Skeletal muscle tissue (tissue), 4 donors: ENCODE results near the gene ACADL. TPM values are rescaled to one million over a fixed set of nuclear protein-coding genes. Genes with fewer than 3 reads are reported as not detected.

Experiments
- H3K27ac ChIP-seq: one replicate; pipeline ENCODE4 v1.7.0; 2013; ENCODE audit warnings: mild to moderate bottlenecking, low read depth, low read length, inconsistent platforms
- H3K27me3 ChIP-seq, 3 donors: one replicate each; pipeline ENCODE4 v1.7.0; 2013; ENCODE audit warnings: low read length in 3 of 3; ENCODE audit not compliant: control insufficient read depth in 3 of 3, insufficient read depth in 3 of 3
- H3K36me3 ChIP-seq, 3 donors: one replicate each; pipeline ENCODE4 v1.7.0; 2013; ENCODE audit warnings: low read length in 3 of 3; ENCODE audit not compliant: control insufficient read depth in 3 of 3, insufficient read depth in 3 of 3
- H3K4me1 ChIP-seq, 3 donors: one replicate each; pipeline ENCODE4 v1.7.0; 2013; ENCODE audit warnings: low read length in 3 of 3, mild to moderate bottlenecking in 3 of 3; ENCODE audit not compliant: control insufficient read depth in 3 of 3, insufficient read depth in 3 of 3
- H3K4me3 ChIP-seq, 3 donors: one replicate each; pipeline ENCODE4 v1.7.0; 2013; ENCODE audit warnings: low read length in 3 of 3
- H3K9ac ChIP-seq, 3 donors: one replicate each; pipeline ENCODE4 v1.7.0; 2013; ENCODE audit warnings: low read length in 3 of 3, mild to moderate bottlenecking in 3 of 3, moderate library complexity in 2 of 3, low read depth in 1 of 3
- H3K9me3 ChIP-seq, 3 donors: one replicate each; pipeline ENCODE4 v1.7.0; 2013; ENCODE audit warnings: low read length in 3 of 3; ENCODE audit not compliant: control insufficient read depth in 3 of 3
- total RNA-seq: library from RNA; depleted of rRNA; stranded (reverse); fragments of >200 nt; gene quantifications from one replicate; pipeline ENCODE4 v1.2.3, GENCODE V29; 2014
- donor health status: Osteomylitis.

ACADL gene
- total RNA-seq, 1 donor from 2014 or later = 4.7 TPM

- Histone ChIP-seq H3K9me3 (no peaks in the 10 kb centered on the region), H3K36me3 (no peaks in the 10 kb centered on the region), H3K4me1 (no peaks in the 10 kb centered on the region), H3K27ac (no peak overlapping the region), H3K4me3 (no peak overlapping the region), H3K9ac (no peak overlapping the region), H3K27me3 (no peaks in the 10 kb centered on the region)
Observed at GRCh38 chr2:210250622-210251021, 25.4 kb upstream of the ACADL start.

DNA sequence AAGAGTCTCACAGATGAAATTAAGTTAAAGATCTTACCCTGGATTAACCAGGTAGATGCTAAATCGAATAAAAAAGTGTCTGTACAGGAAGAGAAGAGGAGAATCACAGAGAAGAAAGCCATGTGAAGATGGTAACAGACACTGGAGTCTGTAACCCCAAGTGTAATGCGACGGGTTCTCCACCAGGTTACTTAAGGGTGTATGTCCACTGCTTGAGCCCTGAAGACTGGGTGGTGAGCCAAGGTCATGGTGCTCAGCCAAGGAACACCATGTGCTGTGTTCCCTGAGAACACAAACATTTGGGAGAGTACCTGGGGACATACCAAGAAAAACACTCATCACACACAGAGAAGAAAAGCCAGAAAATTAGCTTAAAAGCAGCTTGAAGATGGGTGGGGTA lies 8.2 kb upstream of the ACADL start:
- H3K36me3 ChIP-seq = no peaks in the 10 kb centered on the region
- no peak overlapping the region for H3K4me3 ChIP-seq
- no peaks in the 10 kb centered on the region for H3K9me3 ChIP-seq
- peaks cover 0 to 1% (median 0%) of the 10 kb centered on the region in 3 donors for H3K27me3 ChIP-seq
- H3K27ac ChIP-seq = no peak overlapping the region
- H3K9ac ChIP-seq = no peak overlapping the region
- no peaks in the 10 kb centered on the region for H3K4me1 ChIP-seq

DNA sequence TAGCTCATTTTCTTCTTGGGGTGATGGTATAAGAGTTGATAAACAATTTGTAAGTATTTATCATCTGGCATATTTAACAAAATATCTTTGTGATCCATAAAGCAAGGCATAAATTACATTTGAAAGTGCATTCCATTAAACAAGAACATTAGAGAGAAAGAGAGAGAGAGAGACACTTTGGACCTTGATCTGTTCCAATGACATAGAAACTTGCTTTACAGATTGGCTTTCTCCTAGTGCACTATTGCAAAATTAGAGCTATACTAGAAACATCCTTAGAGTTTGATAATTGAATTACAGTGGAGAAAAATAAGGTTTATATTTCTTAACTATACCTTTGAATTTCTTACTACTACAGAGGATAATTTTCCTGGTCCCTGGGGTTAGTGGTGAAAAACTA lies 5.7 kb upstream of the ACADL start:
- H3K9me3 ChIP-seq = no peaks in the 10 kb centered on the region
- H3K4me1 ChIP-seq = peaks cover 0 to 3% (median 0%) of the 10 kb centered on the region in 3 donors
- H3K4me3 ChIP-seq = no peak overlapping the region
- peaks cover 0 to 4% (median 3%) of the 10 kb centered on the region in 3 donors for H3K27me3 ChIP-seq
- no peaks in the 10 kb centered on the region for H3K36me3 ChIP-seq
- H3K9ac ChIP-seq = no peak overlapping the region
- H3K27ac ChIP-seq = no peak overlapping the region

- no peak overlapping the region for H3K27ac ChIP-seq
- H3K36me3 ChIP-seq = no peaks in the 10 kb centered on the region
- H3K9me3 ChIP-seq = no peaks in the 10 kb centered on the region
- no peak overlapping the region for H3K4me3 ChIP-seq
- H3K9ac ChIP-seq = no peak overlapping the region
- H3K27me3 ChIP-seq = peaks cover 0 to 4% (median 3%) of the 10 kb centered on the region in 3 donors
- peaks cover 0 to 3% (median 0%) of the 10 kb centered on the region in 3 donors for H3K4me1 ChIP-seq
Observed at GRCh38 chr2:210230518-210230917, 5.3 kb upstream of the ACADL start.

DNA sequence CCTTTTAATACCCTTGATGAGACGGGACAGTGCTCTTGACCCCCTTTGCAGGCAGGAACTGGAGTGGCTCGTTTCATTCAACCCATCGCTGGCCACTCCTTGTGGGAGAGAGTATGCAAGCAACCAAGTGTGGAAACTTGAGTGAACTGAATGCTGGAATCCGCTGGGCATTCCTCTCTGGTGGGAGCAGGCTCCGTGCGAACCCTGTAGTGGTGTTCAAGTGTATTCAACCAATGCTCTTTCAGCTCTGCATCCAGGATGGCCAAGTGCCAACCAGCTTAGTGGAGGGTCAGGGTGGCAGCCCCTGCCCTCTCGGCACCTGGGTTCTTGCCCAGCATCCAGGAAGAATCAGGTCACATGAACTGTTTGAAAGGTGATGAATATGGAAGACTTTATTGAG lies 3.3 kb upstream of the ACADL start:
- Histone ChIP-seq H3K36me3 (no peaks in the 10 kb centered on the region), H3K27ac (no peak overlapping the region), H3K4me3 (no peak overlapping the region), H3K27me3 (peaks cover 0 to 9% (median 6%) of the 10 kb centered on the region in 3 donors), H3K9me3 (no peaks in the 10 kb centered on the region), H3K4me1 (peaks cover 0 to 8% (median 7%) of the 10 kb centered on the region in 3 donors), H3K9ac (no peak overlapping the region)

GRCh38 chr2:210227290-210228088 lies 2.2 kb upstream of the ACADL start:
- H3K9ac ChIP-seq = no peak overlapping the region
- no peak overlapping the region for H3K4me3 ChIP-seq
- H3K36me3 ChIP-seq = no peaks in the 10 kb centered on the region
- H3K27me3 ChIP-seq = peaks cover 0 to 9% (median 6%) of the 10 kb centered on the region in 3 donors
- H3K4me1 ChIP-seq = peaks cover 0 to 8% (median 7%) of the 10 kb centered on the region in 3 donors
- no peaks in the 10 kb centered on the region for H3K9me3 ChIP-seq
- H3K27ac ChIP-seq = no peak overlapping the region

GRCh38 chr2:210226223-210226622 lies 976 bp upstream of the ACADL start:
- Histone ChIP-seq H3K9ac (no peak overlapping the region), H3K36me3 (no peaks in the 10 kb centered on the region), H3K4me3 (peak overlapping the region in 1 of 3 donors; percentile 84), H3K4me1 (peaks cover 0 to 8% (median 7%) of the 10 kb centered on the region in 3 donors), H3K9me3 (no peaks in the 10 kb centered on the region), H3K27ac (no peak overlapping the region), H3K27me3 (peaks cover 0 to 9% (median 6%) of the 10 kb centered on the region in 3 donors)

GRCh38 chr2:210224591-210224940 lies 681 bp downstream of the ACADL start:
- Histone ChIP-seq H3K27me3 (peaks cover 0 to 9% (median 6%) of the 10 kb centered on the region in 3 donors), H3K36me3 (no peaks in the 10 kb centered on the region), H3K9ac (peak overlapping the region; percentile 79 to 86 (median 86)), H3K4me1 (peaks cover 0 to 8% (median 7%) of the 10 kb centered on the region in 3 donors), H3K9me3 (no peaks in the 10 kb centered on the region), H3K27ac (peak overlapping the region; percentile 55), H3K4me3 (peak overlapping the region; percentile 84 to 85 (median 85))

- H3K9ac ChIP-seq = no peak overlapping the region
- no peaks in the 10 kb centered on the region for H3K36me3 ChIP-seq
- H3K27me3 ChIP-seq = no peaks in the 10 kb centered on the region
Observed at GRCh38 chr2:210215120-210215519, 10.1 kb downstream of the ACADL start.

GRCh38 chr2:210210185-210210584 lies 15.1 kb downstream of the ACADL start:
- Histone ChIP-seq H3K27me3 (no peaks in the 10 kb centered on the region), H3K4me1 (no peaks in the 10 kb centered on the region), H3K27ac (no peak overlapping the region), H3K9me3 (no peaks in the 10 kb centered on the region), H3K4me3 (no peak overlapping the region), H3K9ac (no peak overlapping the region), H3K36me3 (no peaks in the 10 kb centered on the region)

More at GRCh38 chr2:210215120-210215519, 10.1 kb downstream of the ACADL start:
- H3K4me1 ChIP-seq = no peaks in the 10 kb centered on the region
- H3K27ac ChIP-seq = no peak overlapping the region
- H3K9me3 ChIP-seq = no peaks in the 10 kb centered on the region
- no peak overlapping the region for H3K4me3 ChIP-seq
